SK-N-SH treated with all-trans-retinoic acid at 6 μM for 48 hours (cell line): ENCODE data around the gene CHRNA10.

Experiments
- ARNTL ChIP-seq: fragments of 450-650 bp; formaldehyde crosslinking; IDR thresholded peaks from 2 replicates; pipeline ENCODE4 v1.5.0; 2020; ENCODE audit warnings: low read depth, mild to moderate bottlenecking, moderate library complexity, borderline replicate concordance
- ESRRG ChIP-seq: fragments of 250-450 bp; sonication (Bioruptor Pico); IDR thresholded peaks from 2 replicates; pipeline ENCODE4 v1.6.1; 2021; ENCODE audit warnings: mild to moderate bottlenecking
- GLIS3 ChIP-seq: fragments of 250-450 bp; sonication (Bioruptor Pico); IDR thresholded peaks from 2 replicates; pipeline ENCODE4 v1.5.0; 2020; ENCODE audit warnings: mild to moderate bottlenecking, moderate library complexity
- ISL1 ChIP-seq: fragments of 250-450 bp; sonication (Bioruptor Pico); IDR thresholded peaks from 2 replicates; pipeline ENCODE4 v2.1.2; 2022; ENCODE audit warnings: mild to moderate bottlenecking, moderate library complexity
- PATZ1 ChIP-seq: fragments of 250-450 bp; sonication (Bioruptor Pico); IDR thresholded peaks from 2 replicates; pipeline ENCODE4 v1.8.0; 2020; ENCODE audit warnings: mild to moderate bottlenecking, moderate library complexity, borderline replicate concordance
- RARB ChIP-seq: fragments of 250-450 bp; sonication (Bioruptor Pico); IDR thresholded peaks from 2 replicates; pipeline ENCODE4 v1.8.0; 2021; ENCODE audit warnings: mild to moderate bottlenecking, moderate library complexity
- TOX ChIP-seq: fragments of 250-450 bp; sonication (Bioruptor Pico); IDR thresholded peaks from 2 replicates; pipeline ENCODE4 v1.8.0; 2021; ENCODE audit warnings: mild to moderate bottlenecking, moderate library complexity, borderline replicate concordance
- TF ChIP-seq, protein P1 (sequence below): fragments of 250-450 bp; sonication (Bioruptor Pico); IDR thresholded peaks from 2 replicates; pipeline ENCODE4 v1.5.0; 2020; ENCODE audit warnings: mild to moderate bottlenecking, moderate library complexity

DNA sequence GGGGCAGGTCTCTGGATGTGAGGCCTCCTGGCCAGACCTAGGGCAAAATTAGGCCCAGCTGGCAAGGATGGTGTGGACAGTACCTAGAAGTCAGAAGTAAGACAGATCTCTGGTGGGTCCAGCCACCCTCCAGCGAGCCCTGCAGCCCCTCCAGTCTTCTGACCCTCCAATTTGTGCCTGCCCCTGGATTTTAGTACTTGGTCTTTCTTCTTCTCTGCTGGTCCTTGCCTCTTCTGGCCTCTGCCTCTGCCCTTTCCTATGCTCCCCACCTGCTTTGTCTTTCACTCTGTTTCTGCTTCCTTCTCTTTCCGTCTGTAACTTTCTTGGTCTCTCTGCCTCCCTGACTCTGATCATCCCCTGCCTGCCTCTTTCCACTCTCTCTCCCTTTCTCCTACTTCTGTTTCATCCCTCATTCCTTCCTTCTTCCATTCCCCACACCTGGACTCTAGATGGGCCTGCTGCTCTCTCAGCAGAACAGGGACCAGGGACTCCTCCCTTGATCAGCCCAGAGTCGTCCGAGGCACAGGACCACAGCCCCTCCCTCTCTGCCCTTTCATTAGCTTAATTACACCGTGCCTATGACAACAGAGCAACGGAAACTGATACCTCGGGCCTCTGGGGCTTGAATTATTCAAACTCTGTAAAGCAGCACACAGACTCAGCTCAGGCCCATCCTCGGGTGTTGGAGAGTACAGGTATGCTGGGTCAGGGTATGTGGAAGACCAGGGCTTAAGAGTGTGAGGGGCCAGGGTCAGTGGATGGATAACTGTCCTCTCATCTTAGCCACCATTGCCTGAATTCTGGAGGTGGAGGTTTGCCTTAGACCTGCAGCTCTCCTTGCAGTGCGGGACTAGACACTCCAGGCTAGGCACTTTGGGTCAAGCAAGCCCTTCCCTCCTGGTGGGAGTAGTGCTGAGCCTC, at the start of gene CHRNA10:
- TF ChIP-seq ESRRG (no peak), PATZ1 (CRISPR knock-in tag) (no peak), GLIS3 (CRISPR knock-in tag) (no peak), ARNTL (CRISPR knock-in tag) (no peak), TOX (CRISPR knock-in tag) (no peak), ISL1 (CRISPR knock-in tag) (no peak), RARB (no peak)
- TF ChIP-seq, protein P1, sequence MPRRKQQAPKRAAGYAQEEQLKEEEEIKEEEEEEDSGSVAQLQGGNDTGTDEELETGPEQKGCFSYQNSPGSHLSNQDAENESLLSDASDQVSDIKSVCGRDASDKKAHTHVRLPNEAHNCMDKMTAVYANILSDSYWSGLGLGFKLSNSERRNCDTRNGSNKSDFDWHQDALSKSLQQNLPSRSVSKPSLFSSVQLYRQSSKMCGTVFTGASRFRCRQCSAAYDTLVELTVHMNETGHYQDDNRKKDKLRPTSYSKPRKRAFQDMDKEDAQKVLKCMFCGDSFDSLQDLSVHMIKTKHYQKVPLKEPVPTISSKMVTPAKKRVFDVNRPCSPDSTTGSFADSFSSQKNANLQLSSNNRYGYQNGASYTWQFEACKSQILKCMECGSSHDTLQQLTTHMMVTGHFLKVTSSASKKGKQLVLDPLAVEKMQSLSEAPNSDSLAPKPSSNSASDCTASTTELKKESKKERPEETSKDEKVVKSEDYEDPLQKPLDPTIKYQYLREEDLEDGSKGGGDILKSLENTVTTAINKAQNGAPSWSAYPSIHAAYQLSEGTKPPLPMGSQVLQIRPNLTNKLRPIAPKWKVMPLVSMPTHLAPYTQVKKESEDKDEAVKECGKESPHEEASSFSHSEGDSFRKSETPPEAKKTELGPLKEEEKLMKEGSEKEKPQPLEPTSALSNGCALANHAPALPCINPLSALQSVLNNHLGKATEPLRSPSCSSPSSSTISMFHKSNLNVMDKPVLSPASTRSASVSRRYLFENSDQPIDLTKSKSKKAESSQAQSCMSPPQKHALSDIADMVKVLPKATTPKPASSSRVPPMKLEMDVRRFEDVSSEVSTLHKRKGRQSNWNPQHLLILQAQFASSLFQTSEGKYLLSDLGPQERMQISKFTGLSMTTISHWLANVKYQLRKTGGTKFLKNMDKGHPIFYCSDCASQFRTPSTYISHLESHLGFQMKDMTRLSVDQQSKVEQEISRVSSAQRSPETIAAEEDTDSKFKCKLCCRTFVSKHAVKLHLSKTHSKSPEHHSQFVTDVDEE (CRISPR knock-in tag), result no peak
